HEK293 (cell line): ENCODE measurements around the gene TCF7.
A peak's percentile ranks its signal among the peaks of the same experiment; 100 is the strongest.

Experiments used
- CTCF ChIA-PET: fragments of 350-600 bp; formaldehyde crosslinking; extraction: SDS; loops from one replicate; lab custom pipeline; 2021; ENCODE audit warnings: antibody characterized with exemption; lab: Yijun Ruan, JAX
- POLR2A ChIA-PET: fragments of 300-600 bp; formaldehyde crosslinking; extraction: SDS; loops from one replicate; lab custom pipeline; 2020; ENCODE audit warnings: antibody characterized with exemption, inconsistent platforms; lab: Yijun Ruan, JAX
- H3K27ac ChIP-seq: fragments of 200-500 bp; sonication (Bioruptor generic); 2 replicates; pipeline ENCODE4 v1.5.1; 2014; ENCODE audit warnings: low read depth, low read length, control low read depth, inconsistent platforms; ENCODE audit errors: extremely low read depth
- H3K36me3 ChIP-seq, 2 experiments: fragments of 200-500 bp in 1 of 2; sonication (Bioruptor generic) in 1 of 2; 1 replicate in 1 of 2; 2 replicates in 1 of 2; pipeline ENCODE4 v1.5.1; 2014 to 2017; ENCODE audit warnings: inconsistent platforms in 2 of 2, low read length in 2 of 2; ENCODE audit not compliant: control insufficient read depth in 2 of 2, insufficient read depth in 1 of 2
- H3K4me1 ChIP-seq: fragments of 200-500 bp; sonication (Bioruptor generic); 2 replicates; pipeline ENCODE4 v1.5.1; 2014; ENCODE audit warnings: mild to moderate bottlenecking, low read length, inconsistent platforms; ENCODE audit not compliant: control insufficient read depth, insufficient read depth
- H3K4me3 ChIP-seq: 2 replicates; pipeline ENCODE4 v1.5.1; 2011; ENCODE audit warnings: low read depth, mild to moderate bottlenecking, control low read depth, low read length, moderate library complexity
- H3K9me3 ChIP-seq: fragments of 200-500 bp; sonication (Bioruptor generic); 2 replicates; pipeline ENCODE4 v1.5.1; 2014; ENCODE audit warnings: low read depth, low read length, inconsistent platforms; ENCODE audit not compliant: control insufficient read depth, insufficient read depth
- FEZF1 ChIP-seq: fragments of 450-650 bp; formaldehyde crosslinking; IDR thresholded peaks from 2 replicates; pipeline ENCODE4 v1.5.1; 2016; ENCODE audit warnings: missing biosample characterization, missing genetic modification characterization
- GLIS1 ChIP-seq: fragments of 450-650 bp; formaldehyde crosslinking; IDR thresholded peaks from 2 replicates; pipeline ENCODE4 v1.5.1; 2016; ENCODE audit warnings: missing biosample characterization, missing genetic modification characterization
- PRDM10 ChIP-seq: fragments of 450-650 bp; formaldehyde crosslinking; IDR thresholded peaks from 2 replicates; pipeline ENCODE4 v1.5.1; 2016; ENCODE audit warnings: missing biosample characterization, missing genetic modification characterization
- SCRT2 ChIP-seq: fragments of 450-650 bp; formaldehyde crosslinking; IDR thresholded peaks from 2 replicates; pipeline ENCODE4 v1.5.1; 2016; ENCODE audit warnings: missing biosample characterization, missing genetic modification characterization
- SP2 ChIP-seq: fragments of 450-650 bp; formaldehyde crosslinking; IDR thresholded peaks from 2 replicates; pipeline ENCODE4 v1.5.1; 2016; ENCODE audit warnings: missing biosample characterization, missing genetic modification characterization
- ZBTB44 ChIP-seq: fragments of 450-650 bp; IDR thresholded peaks from 2 replicates; pipeline ENCODE4 v1.5.1; 2018; ENCODE audit warnings: missing biosample characterization, mild to moderate bottlenecking, missing genetic modification characterization
- ZIC2 ChIP-seq: fragments of 450-650 bp; formaldehyde crosslinking; IDR thresholded peaks from 2 replicates; pipeline ENCODE4 v1.5.1; 2016; ENCODE audit warnings: missing biosample characterization, missing genetic modification characterization
- ZNF132 ChIP-seq: fragments of 450-650 bp; formaldehyde crosslinking; IDR thresholded peaks from 2 replicates; pipeline ENCODE4 v1.5.1; 2017; ENCODE audit warnings: missing biosample characterization, missing genetic modification characterization, borderline replicate concordance
- ZNF148 ChIP-seq: fragments of 450-650 bp; formaldehyde crosslinking; IDR thresholded peaks from 2 replicates; pipeline ENCODE4 v1.5.0; 2017; ENCODE audit warnings: missing biosample characterization, missing genetic modification characterization, borderline replicate concordance
- ZNF19 ChIP-seq: fragments of 450-650 bp; formaldehyde crosslinking; IDR thresholded peaks from 2 replicates; pipeline ENCODE4; 2016; ENCODE audit warnings: missing biosample characterization, missing genetic modification characterization, low read depth
- ZNF221 ChIP-seq: fragments of 450-650 bp; formaldehyde crosslinking; IDR thresholded peaks from 2 replicates; pipeline ENCODE4 v1.5.1; 2017; ENCODE audit warnings: missing biosample characterization, missing genetic modification characterization, borderline replicate concordance
- ZNF23 ChIP-seq: fragments of 450-650 bp; formaldehyde crosslinking; IDR thresholded peaks from 2 replicates; pipeline ENCODE4 v1.5.1; 2016; ENCODE audit warnings: missing biosample characterization, missing genetic modification characterization, borderline replicate concordance
- ZNF394 ChIP-seq: fragments of 450-650 bp; formaldehyde crosslinking; IDR thresholded peaks from 2 replicates; pipeline ENCODE4 v1.5.1; 2016; ENCODE audit warnings: missing biosample characterization, missing genetic modification characterization, mild to moderate bottlenecking, moderate library complexity, borderline replicate concordance
- ZNF398 ChIP-seq: fragments of 450-650 bp; formaldehyde crosslinking; IDR thresholded peaks from 2 replicates; pipeline ENCODE4 v1.5.1; 2017; ENCODE audit warnings: missing biosample characterization, missing genetic modification characterization
- ZNF521 ChIP-seq: fragments of 450-650 bp; formaldehyde crosslinking; IDR thresholded peaks from 2 replicates; pipeline ENCODE4 v1.5.1; 2017; ENCODE audit warnings: missing biosample characterization, mild to moderate bottlenecking, missing genetic modification characterization
- ZNF560 ChIP-seq: fragments of 450-650 bp; formaldehyde crosslinking; IDR thresholded peaks from 2 replicates; pipeline ENCODE4 v1.5.1; 2017; ENCODE audit warnings: missing biosample characterization, missing genetic modification characterization, borderline replicate concordance

Gene TCF7

GRCh38 chr5:134070725-134071613 lies 43.5 kb upstream of the TCF7 start (continued):
- no peak for TF ChIP-seq ZNF148 (tag by site-specific recombination)
- TF ChIP-seq ZNF23 (tag by site-specific recombination): no peak
- no peak for TF ChIP-seq ZNF221
- TF ChIP-seq SP2 (tag by site-specific recombination): peak; percentile 82
- TF ChIP-seq FEZF1: no peak

- no peak overlapping the region for H3K27ac ChIP-seq
- H3K9me3 ChIP-seq: no peaks in the 10 kb centered on the region
- POLR2A ChIA-PET: interaction anchor here (1.2 kb wide), 1 partner anchor 21 kb away, joined by 3 read pairs; no protein-coding TSS in a partner anchor
- no peak overlapping the region for H3K4me3 ChIP-seq
- no peaks in the 10 kb centered on the region for H3K36me3 ChIP-seq
- no peaks in the 10 kb centered on the region for H3K4me1 ChIP-seq
- CTCF ChIA-PET: interaction anchor here (0.7 to 3.2 kb wide), 4 partner anchors 18 to 69 kb away, joined by 3 to 15 read pairs (median 6); no protein-coding TSS in a partner anchor
- TF ChIP-seq GLIS1: peak; percentile 57
- no peak for TF ChIP-seq ZBTB44 (tag by site-specific recombination)
Measured at GRCh38 chr5:134071614-134072207, 42.8 kb upstream of the TCF7 start.

- Histone ChIP-seq H3K27ac (no peak overlapping the region), H3K4me3 (no peak overlapping the region), H3K9me3 (no peaks in the 10 kb centered on the region), H3K36me3 (no peaks in the 10 kb centered on the region), H3K4me1 (no peaks in the 10 kb centered on the region)
- ChIA-PET CTCF (interaction anchor here (0.5 to 3.2 kb wide), 9 partner anchors 10 to 76 kb away, joined by 3 to 15 read pairs (median 4); no protein-coding TSS in a partner anchor), POLR2A (interaction anchor here (1.2 kb wide), 1 partner anchor 20 kb away, joined by 3 read pairs; no protein-coding TSS in a partner anchor)
- TF ChIP-seq ZNF132 (tag by site-specific recombination): no peak
- TF ChIP-seq PRDM10 (tag by site-specific recombination): peak; percentile 76; the same call in 1 of the 2 replicates
- TF ChIP-seq ZNF19: no peak
- TF ChIP-seq ZNF394 (tag by site-specific recombination): no peak
- TF ChIP-seq ZNF148 (tag by site-specific recombination): no peak
- TF ChIP-seq ZNF398 (tag by site-specific recombination): no peak
- TF ChIP-seq ZNF560 (tag by site-specific recombination): no peak
- TF ChIP-seq ZNF521: no peak
- no peak for TF ChIP-seq SCRT2 (tag by site-specific recombination)
- peak; percentile 25; the same call in 1 of the 2 replicates for TF ChIP-seq ZIC2 (tag by site-specific recombination)
Measured at GRCh38 chr5:134072471-134073210, 41.8 kb upstream of the TCF7 start.
